ENCODE results near the gene OCA2.

The OCA2 gene

GRCh38 chr15:27871078-27871901 is 227.8 kb downstream of the OCA2 start:
- no peak overlapping the region for H3K27ac ChIP-seq
- no peak for DNase-seq (ENCODE audit: low spot score)
- TF ChIP-seq, protein P1, sequence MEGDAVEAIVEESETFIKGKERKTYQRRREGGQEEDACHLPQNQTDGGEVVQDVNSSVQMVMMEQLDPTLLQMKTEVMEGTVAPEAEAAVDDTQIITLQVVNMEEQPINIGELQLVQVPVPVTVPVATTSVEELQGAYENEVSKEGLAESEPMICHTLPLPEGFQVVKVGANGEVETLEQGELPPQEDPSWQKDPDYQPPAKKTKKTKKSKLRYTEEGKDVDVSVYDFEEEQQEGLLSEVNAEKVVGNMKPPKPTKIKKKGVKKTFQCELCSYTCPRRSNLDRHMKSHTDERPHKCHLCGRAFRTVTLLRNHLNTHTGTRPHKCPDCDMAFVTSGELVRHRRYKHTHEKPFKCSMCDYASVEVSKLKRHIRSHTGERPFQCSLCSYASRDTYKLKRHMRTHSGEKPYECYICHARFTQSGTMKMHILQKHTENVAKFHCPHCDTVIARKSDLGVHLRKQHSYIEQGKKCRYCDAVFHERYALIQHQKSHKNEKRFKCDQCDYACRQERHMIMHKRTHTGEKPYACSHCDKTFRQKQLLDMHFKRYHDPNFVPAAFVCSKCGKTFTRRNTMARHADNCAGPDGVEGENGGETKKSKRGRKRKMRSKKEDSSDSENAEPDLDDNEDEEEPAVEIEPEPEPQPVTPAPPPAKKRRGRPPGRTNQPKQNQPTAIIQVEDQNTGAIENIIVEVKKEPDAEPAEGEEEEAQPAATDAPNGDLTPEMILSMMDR (conservative IDR thresholded peaks at IDR 0.05; ENCODE audit: low read depth), result no peak
- ChIA-PET POLR2A (ENCODE audit: low non-redundant PET) (no interaction called here), CTCF (no interaction called here)

- TF ChIP-seq, protein P1 (conservative IDR thresholded peaks at IDR 0.05; ENCODE audit: low read depth), result no peak
- no peak overlapping the region for H3K27ac ChIP-seq
- ChIA-PET CTCF (no interaction called here), POLR2A (ENCODE audit: low non-redundant PET) (no interaction called here)
- DNase-seq (ENCODE audit: low spot score), result no peak
Measured at GRCh38 chr15:27870320-27870719, 228.8 kb downstream of the OCA2 start.

DNA sequence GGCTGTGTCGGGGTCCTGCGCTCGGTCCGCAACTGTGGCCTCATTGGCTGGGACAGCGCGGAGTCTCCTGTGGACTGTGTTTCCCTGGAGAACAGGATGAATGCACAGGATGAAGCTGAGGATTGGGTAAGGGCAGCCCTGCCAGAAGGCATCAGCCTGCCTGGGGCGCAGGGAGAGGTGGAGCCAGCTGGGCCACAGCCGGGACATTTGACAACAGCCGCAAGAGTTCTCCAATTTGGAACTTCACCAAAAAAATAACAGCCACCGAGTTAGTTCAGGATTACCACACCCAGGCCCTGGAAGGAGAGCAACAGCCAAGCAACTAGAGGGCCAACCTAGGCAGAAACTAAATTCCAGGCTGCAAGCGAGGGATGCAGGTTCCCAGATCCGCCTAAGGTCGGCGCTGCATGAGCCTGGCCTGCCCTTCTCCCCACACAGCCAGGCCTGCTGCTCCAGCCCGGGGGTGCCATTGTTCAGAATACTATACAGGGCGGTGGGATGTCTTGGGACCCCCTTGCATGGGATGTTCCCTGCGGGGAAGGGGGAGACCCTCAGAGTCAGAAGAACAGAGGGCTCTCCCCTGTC is 229.3 kb downstream of the OCA2 start:
- ChIA-PET POLR2A (ENCODE audit: low non-redundant PET) (no interaction called here), CTCF (no interaction called here)
- TF ChIP-seq, protein P1 (conservative IDR thresholded peaks at IDR 0.05; ENCODE audit: low read depth), result no peak
- no peak for DNase-seq (ENCODE audit: low spot score)
- H3K27ac ChIP-seq, result no peak overlapping the region

- POLR2A ChIA-PET (ENCODE audit: low non-redundant PET), result no interaction called here
- CTCF ChIA-PET, result no interaction called here
- no peak for DNase-seq (ENCODE audit: low spot score)
- no peak overlapping the region for H3K27ac ChIP-seq
- TF ChIP-seq, protein P1 (conservative IDR thresholded peaks at IDR 0.05; ENCODE audit: low read depth), result no peak
Measured at GRCh38 chr15:27868828-27869404, 230.2 kb downstream of the OCA2 start.

DNA sequence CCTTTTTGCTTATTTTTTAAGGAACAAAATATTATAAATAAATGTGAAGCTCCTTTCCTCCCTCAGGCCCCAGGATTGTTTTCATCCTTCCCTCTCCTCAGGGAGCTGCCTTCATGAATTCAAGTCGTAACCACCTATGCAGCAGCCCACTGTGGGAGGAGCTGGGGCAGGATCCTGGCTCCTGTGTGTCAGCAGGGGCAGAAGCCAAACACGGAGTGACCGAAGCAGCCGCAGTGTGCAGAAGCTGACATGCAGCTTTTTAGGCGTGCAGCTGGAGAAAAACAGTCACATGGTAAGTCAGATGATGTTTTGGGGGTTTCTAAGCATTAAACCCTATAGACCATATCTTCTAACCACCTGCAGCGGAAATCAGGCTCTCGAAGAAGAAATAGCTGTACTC is 231.3 kb downstream of the OCA2 start:
- ChIA-PET CTCF (interaction anchor here (0.7 kb wide), 1 partner anchor 23 kb away, joined by 3 read pairs; no protein-coding TSS in a partner anchor), POLR2A (ENCODE audit: low non-redundant PET) (no interaction called here)
- no peak for DNase-seq (ENCODE audit: low spot score)
- TF ChIP-seq, protein P1 (conservative IDR thresholded peaks at IDR 0.05; ENCODE audit: low read depth), result no peak
- no peak overlapping the region for H3K27ac ChIP-seq

DNA sequence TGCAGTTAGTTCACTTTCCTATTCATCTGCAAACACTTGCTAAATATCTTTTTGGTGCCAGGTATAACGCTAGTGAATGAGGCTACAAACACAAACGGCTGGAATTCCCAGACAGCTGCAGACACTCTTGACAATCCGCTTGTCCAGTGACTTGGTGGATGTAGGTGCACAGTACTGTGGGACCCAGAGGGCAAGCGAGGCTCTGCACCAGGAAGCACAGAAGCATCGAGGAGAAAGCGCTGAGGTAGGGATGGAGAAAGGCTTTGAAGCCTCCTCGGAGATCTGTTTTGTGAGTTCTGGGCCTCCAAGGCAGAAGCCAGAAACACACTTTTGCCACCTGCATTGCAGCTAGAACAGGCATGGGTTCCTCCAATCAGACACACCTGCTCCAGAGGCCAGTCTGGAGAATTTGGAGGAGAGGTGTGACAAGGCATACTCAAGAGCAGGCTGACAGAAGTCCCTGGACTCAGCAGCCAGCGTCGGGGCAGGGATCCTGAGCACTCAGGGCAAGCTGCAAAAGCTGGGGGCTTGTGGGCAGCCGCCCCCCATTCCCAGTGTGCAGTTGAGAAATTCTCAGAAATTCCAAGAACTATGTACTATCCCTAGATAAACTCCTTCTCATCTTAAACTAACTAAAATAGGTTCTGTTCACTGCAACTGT is 232.5 kb downstream of the OCA2 start:
- ChIA-PET CTCF (no interaction called here), POLR2A (ENCODE audit: low non-redundant PET) (no interaction called here)
- DNase-seq (ENCODE audit: low spot score), result no peak

More for the DNA sequence above, 232.5 kb downstream of the OCA2 start:
- TF ChIP-seq, protein P1 (conservative IDR thresholded peaks at IDR 0.05; ENCODE audit: low read depth), result no peak
- no peak overlapping the region for H3K27ac ChIP-seq

All from RWPE1 (cell line).